Measurements from ENCODE around the gene LIPK.
"Not testable (repeated sequence)": the region's sequence is repeated elsewhere in the genome, so short reads cannot be mapped to it uniquely, and the experiment has no call there.

Gene LIPK

GRCh38 chr10:88705958-88706357 is at the start of gene LIPK:
Gene LIPK (plus strand): TSS chr10:88706249. CDS start chr10:88724544, 18,295 bp downstream.
- DNase-seq (ENCODE audit: low spot score), result no peak

DNA sequence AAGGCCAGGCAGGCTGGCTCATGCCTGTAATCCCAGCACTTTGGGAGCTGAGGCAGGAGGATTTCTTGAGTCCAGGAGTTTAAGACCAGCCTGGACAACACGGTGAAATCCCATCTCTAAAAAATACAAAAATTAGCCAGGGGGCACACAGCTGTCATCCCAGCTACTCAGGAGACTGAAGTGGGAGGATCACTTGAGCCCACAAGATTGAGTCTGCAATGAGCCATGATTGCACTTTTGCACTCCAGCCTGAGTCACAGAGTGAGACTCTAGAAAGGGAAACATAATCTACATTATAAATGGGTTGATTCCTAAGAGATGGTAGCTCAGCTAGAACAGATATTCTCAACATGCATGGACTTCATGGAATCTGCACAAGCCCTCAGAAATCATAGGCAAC is 48.1 kb upstream of the LIPK start:
- DNase-seq (ENCODE audit: low spot score), result no peak

- peak; percentile 17 for DNase-seq (ENCODE audit: low spot score)
Measured at GRCh38 chr10:88659725-88660597, 46.1 kb upstream of the LIPK start.

DNA sequence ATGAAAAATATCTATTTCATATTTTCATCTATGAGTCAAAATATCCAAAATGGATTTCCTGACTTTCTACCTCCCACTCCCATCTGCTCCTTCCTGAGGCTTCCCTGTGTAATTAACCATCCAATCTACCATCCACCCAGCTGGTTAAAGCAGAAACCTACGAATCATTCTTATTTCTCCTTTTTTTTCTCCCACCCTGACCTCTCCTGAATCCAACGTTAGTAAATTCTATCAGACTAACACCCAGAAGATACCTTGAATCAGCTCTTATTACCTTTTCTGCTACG is 45.5 kb upstream of the LIPK start:
- DNase-seq (ENCODE audit: low spot score), result peak; percentile 6

DNA sequence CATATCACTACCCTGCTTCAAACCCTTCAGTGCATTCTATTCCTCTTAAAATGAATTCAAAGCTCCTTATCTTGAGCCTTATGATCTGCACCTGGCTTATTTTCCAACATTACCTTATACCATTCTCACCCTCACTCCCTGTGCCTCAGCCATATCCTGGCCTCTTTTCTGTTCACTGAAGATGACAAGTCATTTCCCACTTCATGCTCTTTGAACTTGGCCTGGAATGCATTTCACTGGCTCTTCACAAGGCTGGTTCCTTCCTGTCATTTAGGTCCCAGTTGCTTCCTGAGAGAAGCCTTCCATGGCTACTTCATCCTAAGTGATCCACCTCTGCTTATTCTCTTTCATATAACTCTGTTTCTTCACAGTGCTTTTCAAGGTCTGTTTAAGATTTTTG is 45.0 kb upstream of the LIPK start:
- no peak for DNase-seq (ENCODE audit: low spot score)

GRCh38 chr10:88661577-88661976 is 44.5 kb upstream of the LIPK start:
- no peak for DNase-seq (ENCODE audit: low spot score)

DNA sequence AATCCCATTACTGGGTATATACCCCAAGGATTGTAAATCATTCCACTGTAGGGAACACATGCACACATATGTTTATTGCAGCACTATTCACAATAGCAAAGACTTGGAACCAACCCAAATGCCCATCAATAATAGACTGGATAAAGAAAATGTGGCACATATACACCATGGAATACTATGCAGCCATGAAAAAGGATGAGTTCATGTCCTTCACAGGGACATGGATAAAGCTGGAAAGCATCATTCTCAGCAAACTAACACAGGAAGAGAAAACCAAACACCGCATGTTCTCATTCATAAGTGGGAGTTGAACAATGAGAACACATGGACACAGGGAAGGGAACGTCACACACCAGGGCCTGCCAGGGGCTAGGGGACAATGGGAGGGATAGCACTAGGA is 42.9 kb upstream of the LIPK start:
- not testable (repeated sequence) for DNase-seq (ENCODE audit: low spot score)

- no peak for DNase-seq (ENCODE audit: low spot score)
Measured at GRCh38 chr10:88664142-88664541, 41.9 kb upstream of the LIPK start, which contains the start of gene LIPF. Gene LIPF (plus strand): TSS chr10:88664442. CDS start chr10:88667298, 2,856 bp downstream.

DNA sequence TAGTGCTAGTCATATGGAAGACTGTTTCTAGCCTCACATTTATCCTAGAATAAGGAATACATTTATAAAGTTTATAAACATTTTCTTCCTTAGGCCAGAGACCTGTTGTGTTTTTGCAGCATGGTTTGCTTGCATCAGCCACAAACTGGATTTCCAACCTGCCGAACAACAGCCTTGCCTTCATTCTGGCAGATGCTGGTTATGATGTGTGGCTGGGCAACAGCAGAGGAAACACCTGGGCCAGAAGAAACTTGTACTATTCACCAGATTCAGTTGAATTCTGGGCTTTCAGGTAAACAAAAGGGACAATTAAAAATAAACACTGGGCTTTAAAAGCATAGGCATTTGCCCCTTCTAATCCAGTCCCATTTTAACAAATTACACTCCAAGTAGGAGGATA is 37.6 kb upstream of the LIPK start:
- DNase-seq (ENCODE audit: low spot score), result no peak

DNA sequence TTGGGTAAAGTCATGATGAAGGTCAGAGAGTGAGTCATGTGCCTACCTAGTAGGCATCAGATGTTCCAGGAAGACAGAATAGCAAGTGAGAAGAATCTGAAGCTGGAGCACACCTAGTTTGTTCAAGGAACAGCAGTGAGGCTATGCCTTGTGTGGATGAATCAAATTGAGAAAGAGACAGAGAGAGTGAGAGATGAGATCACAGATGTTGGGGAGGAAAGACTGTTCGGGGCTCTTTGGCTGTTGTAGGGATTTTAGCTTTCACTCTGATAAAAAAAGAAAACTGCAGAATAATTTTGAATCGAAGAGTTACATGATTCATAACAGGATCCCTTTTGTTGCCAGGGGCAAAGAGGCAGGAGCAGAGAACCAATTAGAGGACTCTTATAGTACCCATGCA is 35.6 kb upstream of the LIPK start:
- no peak for DNase-seq (ENCODE audit: low spot score)

GRCh38 chr10:88672041-88672440 is 34.0 kb upstream of the LIPK start:
- DNase-seq (ENCODE audit: low spot score), result no peak

DNA sequence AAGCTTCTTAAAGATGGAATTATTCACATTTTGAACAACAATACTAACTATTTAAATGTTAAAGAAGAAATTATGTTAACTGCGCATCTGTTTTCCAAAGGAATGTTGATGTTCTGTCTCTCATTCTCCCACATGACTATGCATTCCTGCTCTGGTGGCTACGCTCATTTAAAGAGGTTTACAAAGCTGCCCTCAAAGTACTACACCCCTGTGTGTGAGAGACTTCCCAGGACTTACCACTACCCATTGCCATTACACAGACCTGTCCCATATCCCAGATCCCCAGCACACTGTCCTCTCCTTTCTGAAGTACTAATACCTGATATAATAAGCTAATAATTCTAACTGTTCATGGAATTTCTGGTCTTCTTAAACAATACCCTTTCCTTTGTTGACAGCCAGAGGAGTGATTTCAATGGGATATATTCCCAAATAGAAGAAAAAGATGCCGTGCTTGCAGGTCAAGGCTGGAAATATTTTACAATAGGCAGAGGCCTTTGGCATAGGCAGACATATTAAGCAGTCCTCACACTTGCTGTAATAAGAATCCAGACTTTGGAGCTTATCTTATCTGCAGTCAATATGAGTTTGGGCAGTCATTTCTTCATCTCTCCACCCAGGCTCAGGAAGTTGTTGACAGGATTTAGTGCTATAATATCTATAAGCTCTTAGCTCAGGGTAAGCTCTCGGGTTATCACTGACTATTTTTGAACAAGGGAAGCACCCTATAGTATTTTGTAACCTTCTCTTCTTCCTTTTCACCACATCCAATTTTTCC is 29.6 kb upstream of the LIPK start:
- no peak for DNase-seq (ENCODE audit: low spot score)

GRCh38 chr10:88680958-88681357 is 25.1 kb upstream of the LIPK start:
- no peak for DNase-seq (ENCODE audit: low spot score)

DNA sequence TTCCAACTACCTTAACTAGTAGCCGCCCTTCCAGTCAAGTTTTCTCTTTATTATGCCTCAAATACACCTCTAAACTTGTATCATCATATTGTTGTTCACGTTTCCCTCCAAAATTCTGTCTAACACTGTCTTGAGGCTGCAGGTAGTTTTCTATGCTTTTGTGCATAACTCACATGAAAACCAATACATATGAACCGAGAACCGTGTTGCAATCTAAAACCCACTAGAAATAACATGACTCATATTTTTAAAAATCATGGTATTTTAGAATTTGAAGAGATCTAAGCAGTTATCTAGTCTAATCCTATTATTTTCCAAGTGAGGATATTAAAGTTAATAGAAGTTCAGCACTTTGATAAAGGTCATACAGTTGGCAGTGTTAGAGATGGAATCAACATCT is 23.6 kb upstream of the LIPK start:
- no peak for DNase-seq (ENCODE audit: low spot score)

GRCh38 chr10:88687853-88688467 is 18.1 kb upstream of the LIPK start:
- peak; percentile 44 for DNase-seq (ENCODE audit: low spot score)

DNA sequence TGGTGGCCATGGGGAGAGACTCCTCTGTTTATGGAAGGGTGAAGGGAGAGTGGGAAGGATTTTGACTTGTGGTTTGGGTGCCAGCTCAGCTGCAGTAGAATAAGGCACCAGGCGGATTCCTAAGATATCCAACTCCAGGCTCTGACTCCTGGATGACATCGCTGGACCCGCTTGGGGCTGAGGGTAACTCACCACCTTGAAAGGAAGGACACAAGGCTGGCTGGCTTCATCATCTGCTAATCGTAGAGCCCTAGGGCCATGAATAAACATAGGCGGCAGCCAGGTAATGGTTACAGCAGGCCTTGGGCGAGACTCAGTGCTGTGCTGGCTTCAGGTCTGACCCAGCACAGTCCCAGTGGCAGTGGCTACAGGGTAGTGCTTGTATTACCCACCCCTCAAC is 16.7 kb upstream of the LIPK start:
- DNase-seq (ENCODE audit: low spot score), result peak; percentile 3

DNA sequence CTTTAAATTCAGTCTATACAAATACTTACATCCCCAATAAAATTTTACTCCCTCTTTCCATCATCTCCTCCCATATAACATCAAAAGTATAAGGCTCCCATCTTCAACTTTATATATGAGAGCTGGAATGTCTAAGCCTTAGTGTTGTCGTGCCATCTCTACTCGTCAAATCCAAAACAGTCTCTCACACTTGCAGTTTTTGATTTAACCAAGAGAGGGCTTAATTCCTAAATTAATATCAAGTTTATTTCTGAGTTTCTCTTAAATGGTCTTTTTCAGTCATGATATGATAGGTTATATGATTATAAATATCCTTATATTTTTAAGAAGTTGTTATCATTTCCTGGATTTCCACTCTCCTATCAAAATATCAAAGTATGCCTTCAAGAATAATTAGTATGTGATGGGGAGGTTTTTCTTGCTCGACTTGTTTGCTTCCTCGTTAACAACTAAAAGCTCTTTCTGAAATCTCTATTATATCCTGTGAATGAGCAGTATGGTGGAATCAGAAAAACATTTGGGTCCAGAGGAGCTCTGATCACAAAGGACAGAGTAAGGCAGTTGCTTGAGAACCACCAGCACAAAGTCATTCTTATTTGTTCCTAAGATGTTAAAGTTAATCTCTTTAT is 12.5 kb upstream of the LIPK start:
- peak; percentile 10 for DNase-seq (ENCODE audit: low spot score)

- DNase-seq (ENCODE audit: low spot score), result no peak
Measured at GRCh38 chr10:88702848-88703597, 3.0 kb upstream of the LIPK start.

GRCh38 chr10:88707429-88708155 is 1.5 kb downstream of the LIPK start:
- peak; percentile 32 for DNase-seq (ENCODE audit: low spot score)

GRCh38 chr10:88709361-88709760 is 3.3 kb downstream of the LIPK start:
- DNase-seq (ENCODE audit: low spot score), result not testable (repeated sequence)

DNA sequence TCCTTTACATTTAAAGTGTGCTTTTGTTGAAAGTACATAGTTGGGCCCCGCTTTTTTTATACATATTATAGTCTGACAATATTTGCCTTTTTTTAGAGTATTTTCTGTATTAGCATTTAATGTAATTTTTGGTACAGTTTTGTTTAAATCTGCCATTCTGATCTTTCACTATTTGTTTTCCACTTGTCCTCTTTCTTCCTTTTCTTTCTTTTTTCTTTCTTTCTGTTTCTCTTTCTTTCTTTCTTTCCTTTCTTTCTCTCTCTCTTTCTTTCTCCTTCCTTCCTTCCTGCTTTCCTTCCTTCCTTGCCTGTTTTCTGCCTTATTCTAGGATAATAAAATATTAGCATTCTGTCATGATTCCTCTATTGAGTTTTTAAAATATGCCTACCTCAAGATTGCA is 9.5 kb downstream of the LIPK start:
- DNase-seq (ENCODE audit: low spot score), result no peak
